SK-N-SH treated with all-trans-retinoic acid at 6 μM for 48 hours (cell line): Measurements from ENCODE around the gene SMIM7.

ENCODE experiments used
- ATAC-seq: fragments of 200-7000 bp; cut with Tn5 transposase; 3 replicates; pipeline ENCODE4 v1.9.1; 2020; ENCODE audit warnings: mild to moderate bottlenecking, moderate library complexity
- ARNTL ChIP-seq: fragments of 450-650 bp; formaldehyde crosslinking; IDR thresholded peaks from 2 replicates; pipeline ENCODE4 v1.5.0; 2020; ENCODE audit warnings: low read depth, mild to moderate bottlenecking, moderate library complexity, borderline replicate concordance
- BACH2 ChIP-seq: fragments of 250-450 bp; sonication (Bioruptor Pico); IDR thresholded peaks from 2 replicates; pipeline ENCODE4 v1.9.0; 2021; ENCODE audit warnings: mild to moderate bottlenecking, borderline replicate concordance
- CSDC2 ChIP-seq: fragments of 250-450 bp; sonication (Bioruptor Pico); IDR thresholded peaks from 2 replicates; pipeline ENCODE4 v1.5.0; 2020; ENCODE audit warnings: mild to moderate bottlenecking, moderate library complexity
- ESRRG ChIP-seq: fragments of 250-450 bp; sonication (Bioruptor Pico); IDR thresholded peaks from 2 replicates; pipeline ENCODE4 v1.6.1; 2021; ENCODE audit warnings: mild to moderate bottlenecking
- GLIS3 ChIP-seq: fragments of 250-450 bp; sonication (Bioruptor Pico); IDR thresholded peaks from 2 replicates; pipeline ENCODE4 v1.5.0; 2020; ENCODE audit warnings: mild to moderate bottlenecking, moderate library complexity
- ISL1 ChIP-seq: fragments of 250-450 bp; sonication (Bioruptor Pico); IDR thresholded peaks from 2 replicates; pipeline ENCODE4 v2.1.2; 2022; ENCODE audit warnings: mild to moderate bottlenecking, moderate library complexity
- OSR1 ChIP-seq: fragments of 250-450 bp; sonication (Bioruptor Pico); IDR thresholded peaks from 2 replicates; pipeline ENCODE4 v1.8.0; 2022; ENCODE audit warnings: moderate library complexity, mild to moderate bottlenecking, inconsistent platforms
- PPARA ChIP-seq: fragments of 250-450 bp; sonication (Bioruptor Pico); IDR thresholded peaks from 2 replicates; pipeline ENCODE4 v1.5.0; 2020; ENCODE audit warnings: mild to moderate bottlenecking, borderline replicate concordance
- RARB ChIP-seq: fragments of 250-450 bp; sonication (Bioruptor Pico); IDR thresholded peaks from 2 replicates; pipeline ENCODE4 v1.8.0; 2021; ENCODE audit warnings: mild to moderate bottlenecking, moderate library complexity
- SNAI2 ChIP-seq: fragments of 250-450 bp; sonication (Bioruptor Pico); IDR thresholded peaks from 2 replicates; pipeline ENCODE4 v1.5.0; 2020; ENCODE audit warnings: mild to moderate bottlenecking, moderate library complexity
- TCF4 ChIP-seq: fragments of 250-450 bp; sonication (Bioruptor Pico); IDR thresholded peaks from 2 replicates; pipeline ENCODE4 v1.8.0; 2021; ENCODE audit warnings: mild to moderate bottlenecking, moderate library complexity, borderline replicate concordance
- TOX ChIP-seq: fragments of 250-450 bp; sonication (Bioruptor Pico); IDR thresholded peaks from 2 replicates; pipeline ENCODE4 v1.8.0; 2021; ENCODE audit warnings: mild to moderate bottlenecking, moderate library complexity, borderline replicate concordance
- ZC3H10 ChIP-seq: fragments of 250-450 bp; sonication (Bioruptor Pico); IDR thresholded peaks from 2 replicates; pipeline ENCODE4 v1.5.1; 2021; ENCODE audit warnings: mild to moderate bottlenecking, moderate library complexity
- ZFP3 ChIP-seq: fragments of 250-450 bp; sonication (Bioruptor Pico); IDR thresholded peaks from 2 replicates; pipeline ENCODE4 v1.5.0; 2020; ENCODE audit warnings: mild to moderate bottlenecking, moderate library complexity
- ZFP30 ChIP-seq: fragments of 450-650 bp; formaldehyde crosslinking; IDR thresholded peaks from 2 replicates; pipeline ENCODE4 v1.5.0; 2022; ENCODE audit warnings: mild to moderate bottlenecking, moderate library complexity
- ZNF565 ChIP-seq: fragments of 450-650 bp; formaldehyde crosslinking; conservative IDR thresholded peaks from 2 replicates; pipeline ENCODE4 v1.5.0; 2020; ENCODE audit warnings: low read depth, mild to moderate bottlenecking, moderate library complexity
- ZNF70 ChIP-seq: fragments of 450-650 bp; formaldehyde crosslinking; IDR thresholded peaks from 2 replicates; pipeline ENCODE4 v1.5.0; 2020; ENCODE audit warnings: mild to moderate bottlenecking, moderate library complexity
- ZNF8 ChIP-seq: fragments of 450-650 bp; formaldehyde crosslinking; IDR thresholded peaks from 2 replicates; pipeline ENCODE4 v1.5.0; 2020; ENCODE audit warnings: mild to moderate bottlenecking, moderate library complexity
- TF ChIP-seq, protein P1 (sequence below): fragments of 250-450 bp; sonication (Bioruptor Pico); IDR thresholded peaks from 2 replicates; pipeline ENCODE4 v1.5.0; 2020; ENCODE audit warnings: mild to moderate bottlenecking, moderate library complexity
- TF ChIP-seq, protein P2 (sequence below): fragments of 250-450 bp; sonication (Bioruptor Pico); IDR thresholded peaks from 2 replicates; pipeline ENCODE4 v1.5.1; 2020; ENCODE audit warnings: low read depth, mild to moderate bottlenecking, moderate library complexity
- TF ChIP-seq, protein P3 (sequence below): fragments of 250-450 bp; sonication (Bioruptor Pico); IDR thresholded peaks from 2 replicates; pipeline ENCODE4 v1.8.0; 2020; ENCODE audit warnings: mild to moderate bottlenecking, moderate library complexity, borderline replicate concordance
- TF ChIP-seq, protein P4 (sequence below): fragments of 250-450 bp; sonication (Bioruptor Pico); IDR thresholded peaks from 2 replicates; pipeline ENCODE4 v1.8.0; 2021; ENCODE audit warnings: low read depth, mild to moderate bottlenecking, moderate library complexity, borderline replicate concordance

Gene SMIM7

DNA sequence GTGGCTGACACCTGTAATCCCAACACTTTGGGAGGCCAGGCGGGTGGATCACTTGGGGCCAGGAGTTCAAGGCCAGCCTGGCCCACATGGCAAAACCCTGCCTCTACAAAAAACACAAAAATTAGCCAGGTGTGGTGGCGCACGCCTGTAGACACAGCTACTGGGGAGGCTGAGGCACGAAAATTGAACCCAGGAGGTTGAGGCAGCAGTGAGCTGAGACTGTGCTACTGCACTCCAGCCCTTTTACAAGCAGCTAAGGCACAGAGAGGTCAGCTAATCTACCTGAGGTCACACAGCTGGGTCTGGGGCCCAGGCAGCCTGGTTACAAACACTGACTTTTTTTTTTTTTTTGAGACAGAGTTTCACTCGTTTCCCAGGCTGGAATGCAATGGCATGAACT, 59.1 kb downstream of the SMIM7 start:
- TF ChIP-seq BACH2 (CRISPR knock-in tag) (no peak), ISL1 (CRISPR knock-in tag) (no peak), ZFP3 (CRISPR knock-in tag) (no peak), ZNF70 (CRISPR knock-in tag) (no peak), GLIS3 (CRISPR knock-in tag) (no peak), ZC3H10 (no peak)
- ATAC-seq = no peak

DNA sequence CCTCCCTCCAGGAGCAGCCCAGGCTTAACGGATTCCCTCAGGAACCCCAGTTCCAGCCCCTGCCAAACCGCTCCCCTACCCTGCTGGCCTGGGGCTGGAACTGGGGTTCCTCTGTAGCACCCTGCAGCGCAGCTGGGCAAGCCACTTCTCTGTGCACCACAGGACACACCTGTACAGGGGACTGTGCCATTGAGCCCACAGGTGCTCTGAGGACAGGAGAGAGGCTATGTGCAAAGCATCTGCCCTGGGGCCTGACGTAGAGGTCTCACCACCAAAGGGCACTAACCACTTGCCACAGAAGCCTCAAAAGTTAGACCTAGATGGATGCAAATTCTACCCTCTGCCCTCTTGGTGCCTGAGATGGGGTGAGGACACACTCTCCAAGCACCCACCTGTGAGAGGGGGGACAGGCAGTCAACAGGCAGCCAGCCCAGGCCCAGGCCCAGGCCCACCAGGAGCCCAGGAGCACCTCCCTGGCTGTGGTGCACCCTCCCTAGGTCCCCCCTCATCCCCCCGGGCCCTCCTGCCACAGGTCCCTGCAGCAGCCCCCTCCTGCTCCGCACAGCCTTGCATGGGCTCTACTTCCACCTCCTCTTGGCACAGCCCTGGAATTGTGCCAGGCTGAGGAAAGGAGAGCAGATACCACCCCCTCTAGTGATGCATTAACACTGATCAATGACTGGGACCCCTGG, 60.1 kb downstream of the SMIM7 start:
- TF ChIP-seq ARNTL (CRISPR knock-in tag) (no peak), GLIS3 (CRISPR knock-in tag) (no peak), TCF4 (CRISPR knock-in tag) (no peak), RARB (CRISPR knock-in tag) (no peak), ZC3H10 (no peak), ISL1 (CRISPR knock-in tag) (no peak), ZNF565 (no peak), PPARA (CRISPR knock-in tag) (no peak), ZFP3 (CRISPR knock-in tag) (no peak)
- no peak for ATAC-seq

DNA sequence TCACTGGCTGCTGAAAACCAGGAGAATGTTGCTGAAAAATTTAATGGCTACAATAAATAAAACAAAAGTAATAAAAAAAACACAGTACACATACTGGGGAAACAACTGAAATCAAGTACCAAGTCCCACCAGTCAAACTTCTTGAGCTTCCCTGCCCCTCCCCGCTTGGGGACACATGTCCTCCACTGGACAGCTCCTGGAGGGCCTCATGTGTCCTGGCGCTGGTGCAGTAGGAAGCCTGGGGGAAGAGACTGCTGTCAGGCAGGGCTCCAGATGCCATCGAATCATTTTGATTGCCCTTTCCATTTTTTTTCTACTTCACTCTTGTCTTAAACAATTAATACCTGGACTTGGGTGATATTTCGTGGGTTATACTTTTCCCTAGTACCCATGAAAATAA, 61.1 kb downstream of the SMIM7 start:
- TF ChIP-seq ESRRG (no peak), ZNF70 (CRISPR knock-in tag) (no peak), ZFP30 (CRISPR knock-in tag) (no peak), OSR1 (CRISPR knock-in tag) (no peak)
- TF ChIP-seq, protein P1, sequence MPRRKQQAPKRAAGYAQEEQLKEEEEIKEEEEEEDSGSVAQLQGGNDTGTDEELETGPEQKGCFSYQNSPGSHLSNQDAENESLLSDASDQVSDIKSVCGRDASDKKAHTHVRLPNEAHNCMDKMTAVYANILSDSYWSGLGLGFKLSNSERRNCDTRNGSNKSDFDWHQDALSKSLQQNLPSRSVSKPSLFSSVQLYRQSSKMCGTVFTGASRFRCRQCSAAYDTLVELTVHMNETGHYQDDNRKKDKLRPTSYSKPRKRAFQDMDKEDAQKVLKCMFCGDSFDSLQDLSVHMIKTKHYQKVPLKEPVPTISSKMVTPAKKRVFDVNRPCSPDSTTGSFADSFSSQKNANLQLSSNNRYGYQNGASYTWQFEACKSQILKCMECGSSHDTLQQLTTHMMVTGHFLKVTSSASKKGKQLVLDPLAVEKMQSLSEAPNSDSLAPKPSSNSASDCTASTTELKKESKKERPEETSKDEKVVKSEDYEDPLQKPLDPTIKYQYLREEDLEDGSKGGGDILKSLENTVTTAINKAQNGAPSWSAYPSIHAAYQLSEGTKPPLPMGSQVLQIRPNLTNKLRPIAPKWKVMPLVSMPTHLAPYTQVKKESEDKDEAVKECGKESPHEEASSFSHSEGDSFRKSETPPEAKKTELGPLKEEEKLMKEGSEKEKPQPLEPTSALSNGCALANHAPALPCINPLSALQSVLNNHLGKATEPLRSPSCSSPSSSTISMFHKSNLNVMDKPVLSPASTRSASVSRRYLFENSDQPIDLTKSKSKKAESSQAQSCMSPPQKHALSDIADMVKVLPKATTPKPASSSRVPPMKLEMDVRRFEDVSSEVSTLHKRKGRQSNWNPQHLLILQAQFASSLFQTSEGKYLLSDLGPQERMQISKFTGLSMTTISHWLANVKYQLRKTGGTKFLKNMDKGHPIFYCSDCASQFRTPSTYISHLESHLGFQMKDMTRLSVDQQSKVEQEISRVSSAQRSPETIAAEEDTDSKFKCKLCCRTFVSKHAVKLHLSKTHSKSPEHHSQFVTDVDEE (CRISPR knock-in tag) = no peak
- TF ChIP-seq, protein P2, sequence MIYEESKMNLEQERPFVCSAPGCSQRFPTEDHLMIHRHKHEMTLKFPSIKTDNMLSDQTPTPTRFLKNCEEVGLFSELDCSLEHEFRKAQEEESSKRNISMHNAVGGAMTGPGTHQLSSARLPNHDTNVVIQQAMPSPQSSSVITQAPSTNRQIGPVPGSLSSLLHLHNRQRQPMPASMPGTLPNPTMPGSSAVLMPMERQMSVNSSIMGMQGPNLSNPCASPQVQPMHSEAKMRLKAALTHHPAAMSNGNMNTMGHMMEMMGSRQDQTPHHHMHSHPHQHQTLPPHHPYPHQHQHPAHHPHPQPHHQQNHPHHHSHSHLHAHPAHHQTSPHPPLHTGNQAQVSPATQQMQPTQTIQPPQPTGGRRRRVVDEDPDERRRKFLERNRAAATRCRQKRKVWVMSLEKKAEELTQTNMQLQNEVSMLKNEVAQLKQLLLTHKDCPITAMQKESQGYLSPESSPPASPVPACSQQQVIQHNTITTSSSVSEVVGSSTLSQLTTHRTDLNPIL (CRISPR knock-in tag) = no peak
- peak; percentile 40; the same call in 1 of the 3 replicates for ATAC-seq

DNA sequence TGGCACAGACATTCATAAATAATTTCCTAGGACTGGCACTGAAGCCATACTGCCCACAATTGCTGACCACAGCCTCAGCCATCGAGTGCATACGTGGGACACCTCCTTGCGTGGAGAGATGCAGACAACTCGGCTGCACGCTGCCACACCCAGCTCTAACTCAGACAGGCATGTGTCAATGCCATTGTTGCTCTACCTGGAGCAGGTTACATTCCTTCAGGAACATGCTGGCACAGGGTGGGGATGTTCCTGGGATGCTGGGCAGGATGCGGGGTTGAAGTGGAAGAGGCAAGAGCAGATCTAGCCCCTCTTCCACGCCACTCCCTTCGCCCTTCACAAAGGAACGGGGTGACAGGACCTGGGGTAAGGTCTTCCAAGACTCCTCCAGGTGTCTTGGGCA, 63.5 kb downstream of the SMIM7 start:
- no peak for ATAC-seq
- no peak for TF ChIP-seq SNAI2 (CRISPR knock-in tag)
- TF ChIP-seq ZNF70 (CRISPR knock-in tag) = no peak
- no peak for TF ChIP-seq OSR1 (CRISPR knock-in tag)
- TF ChIP-seq TOX (CRISPR knock-in tag) = no peak
- TF ChIP-seq GLIS3 (CRISPR knock-in tag) = no peak
- no peak for TF ChIP-seq RARB (CRISPR knock-in tag)
- TF ChIP-seq BACH2 (CRISPR knock-in tag) = no peak
- no peak for TF ChIP-seq ZNF8 (CRISPR knock-in tag)
- TF ChIP-seq ISL1 (CRISPR knock-in tag) = no peak
- no peak for TF ChIP-seq ZFP30 (CRISPR knock-in tag)
- TF ChIP-seq, protein P3, sequence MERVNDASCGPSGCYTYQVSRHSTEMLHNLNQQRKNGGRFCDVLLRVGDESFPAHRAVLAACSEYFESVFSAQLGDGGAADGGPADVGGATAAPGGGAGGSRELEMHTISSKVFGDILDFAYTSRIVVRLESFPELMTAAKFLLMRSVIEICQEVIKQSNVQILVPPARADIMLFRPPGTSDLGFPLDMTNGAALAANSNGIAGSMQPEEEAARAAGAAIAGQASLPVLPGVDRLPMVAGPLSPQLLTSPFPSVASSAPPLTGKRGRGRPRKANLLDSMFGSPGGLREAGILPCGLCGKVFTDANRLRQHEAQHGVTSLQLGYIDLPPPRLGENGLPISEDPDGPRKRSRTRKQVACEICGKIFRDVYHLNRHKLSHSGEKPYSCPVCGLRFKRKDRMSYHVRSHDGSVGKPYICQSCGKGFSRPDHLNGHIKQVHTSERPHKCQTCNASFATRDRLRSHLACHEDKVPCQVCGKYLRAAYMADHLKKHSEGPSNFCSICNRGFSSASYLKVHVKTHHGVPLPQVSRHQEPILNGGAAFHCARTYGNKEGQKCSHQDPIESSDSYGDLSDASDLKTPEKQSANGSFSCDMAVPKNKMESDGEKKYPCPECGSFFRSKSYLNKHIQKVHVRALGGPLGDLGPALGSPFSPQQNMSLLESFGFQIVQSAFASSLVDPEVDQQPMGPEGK = no peak
- TF ChIP-seq TCF4 (CRISPR knock-in tag) = no peak
- TF ChIP-seq ZC3H10 = no peak
- no peak for TF ChIP-seq ARNTL (CRISPR knock-in tag)
- TF ChIP-seq, protein P4, sequence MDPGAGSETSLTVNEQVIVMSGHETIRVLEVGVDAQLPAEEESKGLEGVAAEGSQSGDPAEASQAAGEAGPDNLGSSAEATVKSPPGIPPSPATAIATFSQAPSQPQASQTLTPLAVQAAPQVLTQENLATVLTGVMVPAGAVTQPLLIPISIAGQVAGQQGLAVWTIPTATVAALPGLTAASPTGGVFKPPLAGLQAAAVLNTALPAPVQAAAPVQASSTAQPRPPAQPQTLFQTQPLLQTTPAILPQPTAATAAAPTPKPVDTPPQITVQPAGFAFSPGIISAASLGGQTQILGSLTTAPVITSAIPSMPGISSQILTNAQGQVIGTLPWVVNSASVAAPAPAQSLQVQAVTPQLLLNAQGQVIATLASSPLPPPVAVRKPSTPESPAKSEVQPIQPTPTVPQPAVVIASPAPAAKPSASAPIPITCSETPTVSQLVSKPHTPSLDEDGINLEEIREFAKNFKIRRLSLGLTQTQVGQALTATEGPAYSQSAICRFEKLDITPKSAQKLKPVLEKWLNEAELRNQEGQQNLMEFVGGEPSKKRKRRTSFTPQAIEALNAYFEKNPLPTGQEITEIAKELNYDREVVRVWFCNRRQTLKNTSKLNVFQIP = no peak
- no peak for TF ChIP-seq CSDC2 (CRISPR knock-in tag)
- TF ChIP-seq, protein P2 (CRISPR knock-in tag) = no peak
- TF ChIP-seq ESRRG = no peak
